NCI-H1436 (cell line): ENCODE data around the gene OS9.
"Not testable (repeated sequence)": the region's sequence is repeated elsewhere in the genome, so short reads cannot be mapped to it uniquely, and the experiment has no call there.

Experiments used
- DNase-seq: peaks from one replicate; lab custom pipeline; 2025; lab: John Stamatoyannopoulos, UW

The OS9 gene

DNA sequence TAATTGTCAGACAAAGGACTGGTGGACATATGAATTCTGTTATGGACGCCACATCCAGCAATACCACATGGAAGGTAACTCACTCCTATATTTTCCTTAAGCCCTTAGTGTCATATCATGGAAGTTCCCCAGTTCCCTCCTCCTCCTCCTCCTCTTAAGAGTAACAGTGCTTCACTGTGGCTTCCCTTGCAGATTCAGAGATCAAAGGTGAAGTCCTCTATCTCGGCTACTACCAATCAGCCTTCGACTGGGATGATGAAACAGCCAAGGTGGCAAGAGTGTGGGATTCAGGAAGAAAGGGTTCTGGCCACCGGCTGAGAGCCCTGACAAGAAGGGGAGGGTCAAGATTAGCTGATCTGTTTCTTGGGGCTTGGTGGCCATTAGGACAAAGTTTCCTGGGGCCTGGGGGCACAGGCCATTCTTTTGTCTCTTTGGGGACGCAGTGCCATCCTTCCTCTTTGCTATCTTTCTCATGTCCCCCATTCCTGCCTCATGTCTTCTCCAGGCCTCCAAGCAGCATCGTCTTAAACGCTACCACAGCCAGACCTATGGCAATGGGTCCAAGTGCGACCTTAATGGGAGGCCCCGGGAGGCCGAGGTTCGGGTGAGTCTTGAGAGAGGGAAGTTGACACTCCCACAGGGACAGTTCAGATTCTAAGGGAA lies 2.0 kb downstream of the OS9 start:
- DNase-seq, result no peak

- no peak for DNase-seq
These were observed 3.1 kb downstream of the OS9 start for GRCh38 chr12:57697076-57697475.

DNA sequence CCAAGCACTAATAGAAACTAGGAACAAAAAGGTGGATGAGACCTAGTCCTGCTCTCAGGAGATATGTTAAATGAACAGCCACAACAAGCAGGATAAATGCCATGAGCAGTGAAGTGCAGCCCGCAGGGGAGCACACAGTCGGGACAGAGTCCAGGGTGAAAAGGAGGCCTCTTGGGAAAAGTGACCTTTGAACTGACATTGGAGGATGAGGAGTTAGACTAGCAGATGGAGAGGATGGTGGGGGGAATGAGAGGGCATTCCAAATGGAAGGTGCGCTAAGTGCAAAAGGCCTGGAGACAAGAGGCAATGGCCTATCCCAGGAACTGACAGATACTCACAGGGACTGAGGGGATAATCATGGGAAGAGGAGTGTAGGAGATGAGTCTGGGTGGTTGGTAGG lies 4.5 kb downstream of the OS9 start:
- DNase-seq, result no peak

DNA sequence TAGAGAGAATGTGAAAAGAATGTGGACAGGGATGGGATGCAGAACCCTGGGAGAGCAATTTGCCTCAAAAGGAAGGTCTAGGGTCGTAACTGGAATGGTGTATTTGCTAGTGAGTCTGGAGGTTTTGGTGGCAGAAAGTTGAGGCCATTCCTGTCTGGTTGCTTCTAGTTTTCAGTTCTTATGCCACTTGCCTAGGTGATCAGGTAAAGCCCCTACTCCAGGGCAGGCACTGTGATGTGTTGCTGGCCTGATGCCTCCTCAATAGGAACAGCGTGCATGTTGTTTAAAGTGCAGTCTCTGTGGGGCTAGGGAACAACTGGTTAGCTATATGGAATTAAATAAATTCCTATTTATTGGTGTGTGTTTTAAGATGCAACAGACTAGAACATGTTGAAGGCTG lies 6.4 kb downstream of the OS9 start:
- no peak for DNase-seq

GRCh38 chr12:57707250-57707649 lies 13.3 kb downstream of the OS9 start:
- DNase-seq, result no peak

DNA sequence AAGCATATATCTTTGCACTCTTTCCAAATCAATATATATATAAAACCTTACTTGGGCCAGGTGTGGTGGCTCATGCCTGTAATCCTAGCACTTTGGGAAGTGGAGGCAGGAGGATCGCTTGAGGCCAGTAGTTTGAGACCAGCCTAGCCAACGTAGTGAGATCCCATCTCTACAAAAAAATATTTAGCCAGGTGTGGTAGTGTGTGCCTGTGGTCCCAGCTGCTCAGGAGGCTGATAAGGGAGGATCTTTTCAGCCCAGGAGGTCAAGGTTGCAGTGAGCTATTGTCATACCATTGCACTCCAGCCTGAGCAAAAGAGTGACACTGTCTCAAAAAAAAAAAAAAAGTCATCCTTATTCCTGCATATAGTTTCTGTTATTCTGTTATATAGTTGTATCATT lies 14.4 kb downstream of the OS9 start:
- DNase-seq, result no peak

- no peak for DNase-seq
These were observed 18.8 kb downstream of the OS9 start for GRCh38 chr12:57712701-57713100.

DNA sequence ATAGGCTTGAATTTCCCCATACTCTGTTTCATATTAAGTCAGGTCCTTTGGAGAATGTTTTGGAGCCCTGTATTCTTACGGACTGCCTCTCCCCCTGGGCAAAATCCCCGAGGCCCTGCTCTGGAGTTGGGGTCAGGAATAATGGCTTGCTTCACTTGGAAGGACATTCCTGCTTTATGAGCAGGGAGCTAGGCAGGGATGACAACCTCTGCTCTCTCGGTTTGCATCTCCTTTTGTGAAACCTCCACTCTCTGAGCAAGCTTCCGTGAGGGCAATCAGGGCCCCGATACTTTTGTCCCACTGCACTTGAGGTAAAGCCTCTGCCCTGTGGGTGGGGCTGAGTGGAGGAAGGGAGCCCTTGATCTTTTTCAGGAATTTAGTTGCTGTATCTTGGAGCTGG lies 19.3 kb downstream of the OS9 start:
- no peak for DNase-seq

- DNase-seq, result not testable (repeated sequence)
These were observed 21.3 kb downstream of the OS9 start for GRCh38 chr12:57715036-57715748.

- DNase-seq, result no peak
These were observed 21.9 kb downstream of the OS9 start for GRCh38 chr12:57715786-57716185.

DNA sequence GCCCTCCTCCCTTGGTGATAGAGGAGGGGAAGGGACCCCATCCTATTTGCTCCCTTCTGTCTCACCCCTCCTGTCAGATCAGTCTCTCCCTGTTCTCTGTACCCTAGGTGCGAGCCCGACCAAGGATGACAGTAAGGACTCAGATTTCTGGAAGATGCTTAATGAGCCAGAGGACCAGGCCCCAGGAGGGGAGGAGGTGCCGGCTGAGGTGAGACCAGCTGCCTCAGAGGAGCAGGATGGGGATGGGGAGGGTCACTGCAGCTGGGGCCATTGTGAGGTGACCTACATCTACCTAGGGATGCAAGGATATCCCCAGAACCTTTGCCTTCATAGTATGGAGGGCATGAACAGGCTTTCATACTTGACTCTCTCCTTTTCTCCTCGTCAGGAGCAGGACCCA lies 22.4 kb downstream of the OS9 start:
- no peak for DNase-seq

GRCh38 chr12:57717131-57717530 lies 23.2 kb downstream of the OS9 start:
- no peak for DNase-seq

DNA sequence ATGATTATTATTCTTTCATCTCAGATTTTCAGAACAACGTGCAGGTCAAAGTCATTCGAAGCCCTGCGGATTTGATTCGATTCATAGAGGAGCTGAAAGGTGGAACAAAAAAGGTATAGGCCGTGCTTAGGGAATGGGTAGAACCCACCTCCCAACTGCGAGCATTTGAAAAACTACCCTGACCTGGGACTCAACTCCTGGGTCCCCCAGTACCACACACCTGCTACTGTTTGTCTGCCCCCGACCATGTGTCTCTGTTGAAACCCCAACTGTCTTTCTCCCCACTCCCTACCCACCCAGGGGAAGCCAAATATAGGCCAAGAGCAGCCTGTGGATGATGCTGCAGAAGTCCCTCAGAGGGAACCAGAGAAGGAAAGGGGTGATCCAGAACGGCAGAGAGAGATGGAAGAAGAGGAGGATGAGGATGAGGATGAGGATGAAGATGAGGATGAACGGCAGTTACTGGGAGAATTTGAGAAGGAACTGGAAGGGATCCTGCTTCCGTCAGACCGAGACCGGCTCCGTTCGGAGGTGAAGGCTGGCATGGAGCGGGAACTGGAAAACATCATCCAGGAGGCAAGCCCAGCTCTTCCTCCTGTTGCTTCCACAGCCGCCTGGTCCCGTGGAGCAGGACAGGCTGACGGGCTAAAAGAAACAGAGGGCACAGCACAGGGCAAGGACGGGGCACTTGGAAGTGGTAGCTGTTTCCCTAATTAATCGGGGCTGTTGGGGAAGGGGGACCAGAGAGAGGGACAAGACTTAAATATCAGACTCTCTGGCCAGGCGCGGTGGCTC lies 24.1 kb downstream of the OS9 start:
- DNase-seq, result no peak

DNA sequence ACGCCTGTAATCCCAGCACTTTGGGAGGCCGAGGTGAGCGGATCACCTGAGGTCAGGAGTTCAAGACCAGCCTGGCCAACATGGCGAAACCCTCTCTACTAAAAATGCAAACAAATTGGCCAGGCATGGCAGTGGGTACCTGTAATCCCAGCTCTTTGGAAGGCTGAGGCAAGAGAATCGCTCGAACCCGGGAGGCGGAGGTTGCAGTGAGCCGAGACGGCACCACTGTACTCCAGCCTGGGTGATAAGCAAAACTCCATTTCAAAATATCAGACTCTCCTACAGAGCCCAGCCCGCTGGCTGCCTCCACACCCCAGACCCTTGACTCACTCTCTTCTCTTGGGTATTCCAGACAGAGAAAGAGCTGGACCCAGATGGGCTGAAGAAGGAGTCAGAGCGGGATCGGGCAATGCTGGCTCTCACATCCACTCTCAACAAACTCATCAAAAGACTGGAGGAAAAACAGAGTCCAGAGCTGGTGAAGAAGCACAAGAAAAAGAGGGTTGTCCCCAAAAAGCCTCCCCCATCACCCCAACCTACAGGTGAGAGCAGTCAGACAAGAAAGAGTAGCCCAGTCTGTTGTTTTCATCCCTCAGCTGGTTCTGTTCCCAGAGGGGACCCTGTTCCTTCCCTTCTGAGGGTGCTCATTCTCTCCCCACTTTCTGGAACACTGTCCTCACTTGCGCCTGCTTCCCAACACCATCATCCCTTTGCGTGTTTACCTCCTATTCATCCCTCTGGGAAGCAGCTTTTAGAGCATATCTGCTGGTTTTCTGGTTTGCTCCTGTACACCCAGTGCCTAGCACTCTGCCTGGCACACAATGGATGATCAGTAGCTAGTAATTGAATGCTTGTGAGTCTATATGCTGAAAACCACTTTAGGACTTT lies 25.0 kb downstream of the OS9 start:
- no peak for DNase-seq

DNA sequence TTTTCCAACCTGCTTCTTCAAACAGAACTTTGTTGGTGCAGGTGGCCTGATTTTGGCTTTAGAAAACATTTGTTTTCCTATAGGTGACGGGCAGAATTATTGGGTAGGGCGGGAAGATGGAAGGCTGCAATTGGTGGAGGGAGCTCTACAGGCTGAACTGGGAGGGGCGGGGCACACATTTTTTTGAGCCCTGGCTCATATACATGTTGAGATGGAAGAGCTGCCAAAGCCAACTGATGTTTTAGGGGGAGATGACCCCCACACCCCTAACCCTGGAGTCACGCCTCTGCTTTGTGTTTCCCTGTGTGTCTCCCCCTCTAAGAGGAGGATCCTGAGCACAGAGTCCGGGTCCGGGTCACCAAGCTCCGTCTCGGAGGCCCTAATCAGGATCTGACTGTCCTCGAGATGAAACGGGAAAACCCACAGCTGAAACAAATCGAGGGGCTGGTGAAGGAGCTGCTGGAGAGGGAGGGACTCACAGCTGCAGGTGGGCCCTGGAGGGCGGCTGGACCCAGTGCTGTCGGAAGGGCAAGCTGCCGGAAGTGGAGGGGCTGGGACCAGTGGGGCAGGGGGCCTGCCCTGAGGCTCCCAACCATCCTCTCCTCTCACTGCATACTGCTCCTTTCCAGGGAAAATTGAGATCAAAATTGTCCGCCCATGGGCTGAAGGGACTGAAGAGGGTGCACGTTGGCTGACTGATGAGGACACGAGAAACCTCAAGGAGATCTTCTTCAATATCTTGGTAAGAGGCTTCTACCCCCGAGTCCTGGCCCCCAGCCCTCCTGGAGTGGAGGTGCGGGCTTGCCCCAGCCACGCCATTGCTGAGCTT lies 26.1 kb downstream of the OS9 start:
- DNase-seq, result no peak

DNA sequence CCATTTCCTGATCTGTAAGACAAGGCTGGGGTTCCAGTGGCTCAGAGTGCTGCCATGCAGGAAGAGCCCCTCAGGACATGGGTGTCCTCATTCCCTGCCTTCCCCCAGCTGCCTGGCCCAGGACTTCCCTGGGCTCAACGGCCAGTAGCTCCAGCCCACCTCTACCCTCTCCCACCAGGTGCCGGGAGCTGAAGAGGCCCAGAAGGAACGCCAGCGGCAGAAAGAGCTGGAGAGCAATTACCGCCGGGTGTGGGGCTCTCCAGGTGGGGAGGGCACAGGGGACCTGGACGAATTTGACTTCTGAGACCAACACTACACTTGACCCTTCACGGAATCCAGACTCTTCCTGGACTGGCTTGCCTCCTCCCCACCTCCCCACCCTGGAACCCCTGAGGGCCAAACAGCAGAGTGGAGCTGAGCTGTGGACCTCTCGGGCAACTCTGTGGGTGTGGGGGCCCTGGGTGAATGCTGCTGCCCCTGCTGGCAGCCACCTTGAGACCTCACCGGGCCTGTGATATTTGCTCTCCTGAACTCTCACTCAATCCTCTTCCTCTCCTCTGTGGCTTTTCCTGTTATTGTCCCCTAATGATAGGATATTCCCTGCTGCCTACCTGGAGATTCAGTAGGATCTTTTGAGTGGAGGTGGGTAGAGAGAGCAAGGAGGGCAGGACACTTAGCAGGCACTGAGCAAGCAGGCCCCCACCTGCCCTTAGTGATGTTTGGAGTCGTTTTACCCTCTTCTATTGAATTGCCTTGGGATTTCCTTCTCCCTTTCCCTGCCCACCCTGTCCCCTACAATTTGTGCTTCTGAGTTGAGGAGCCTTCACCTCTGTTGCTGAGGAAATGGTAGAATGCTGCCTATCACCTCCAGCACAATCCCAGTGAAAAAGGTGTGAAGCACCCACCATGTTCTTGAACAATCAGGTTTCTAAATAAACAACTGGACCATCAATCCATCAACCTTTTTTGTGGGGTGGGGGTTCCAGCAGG lies 27.0 kb downstream of the OS9 start:
- DNase-seq, result no peak

- not testable (repeated sequence) for DNase-seq
These were observed 28.1 kb downstream of the OS9 start for GRCh38 chr12:57721846-57722608.

DNA sequence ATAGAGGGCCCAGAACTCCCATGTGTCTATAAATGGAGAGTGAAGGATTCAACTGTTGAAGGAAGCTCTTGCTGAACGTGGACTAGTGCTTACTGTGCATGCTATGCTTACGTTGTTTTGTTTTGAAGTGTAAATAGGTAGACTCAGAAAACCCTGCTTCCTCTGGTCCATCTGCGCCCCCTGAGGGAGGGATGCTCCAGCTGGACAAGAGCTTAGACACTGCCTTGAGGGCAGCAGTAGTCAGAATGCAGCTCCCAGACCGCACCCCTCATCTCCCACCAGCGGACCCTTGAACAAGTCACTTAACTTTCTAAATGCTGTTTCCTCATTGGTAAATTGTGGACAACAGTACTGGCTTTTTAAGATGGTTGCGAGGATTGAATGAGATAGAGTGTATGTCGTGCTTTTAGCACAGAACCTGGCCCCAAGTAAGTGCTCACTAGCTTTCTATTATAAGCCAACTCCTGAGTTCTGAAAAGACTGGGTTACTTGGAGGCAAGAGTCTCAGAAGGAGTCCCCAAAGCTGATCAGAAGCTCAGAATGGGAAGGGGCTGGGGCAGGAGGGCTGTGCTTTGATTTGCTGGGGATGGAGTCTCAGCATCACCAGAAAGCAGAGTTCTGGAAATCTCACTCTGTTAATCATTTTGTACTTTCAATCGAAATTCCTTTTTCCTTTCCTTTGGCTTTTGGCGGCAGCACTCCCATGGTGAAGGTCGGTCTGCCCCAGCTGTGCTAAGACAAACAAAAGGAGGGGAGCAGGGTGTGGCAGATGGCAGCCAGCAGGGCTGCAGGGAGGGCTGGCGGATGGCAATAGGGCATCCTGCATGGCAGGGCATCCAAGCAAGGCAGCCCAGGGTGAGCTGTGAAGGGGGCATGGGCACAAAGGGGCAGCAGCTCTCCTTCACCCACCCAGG lies 29.0 kb downstream of the OS9 start:
- no peak for DNase-seq
